Lower leg skin (tissue), 3 donors: ENCODE data around the gene ACTR3.

Experiments
- POLR2A ChIP-seq, 2 donors: fragments of 450-650 bp; IDR thresholded peaks; one replicate each; pipeline ENCODE4 v1.6.1; 2016 to 2017; ENCODE audit warnings: antibody characterized with exemption in 2 of 2, mild to moderate bottlenecking in 1 of 2, moderate library complexity in 1 of 2
- TF ChIP-seq, protein P1 (sequence below), 3 donors: fragments of 450-650 bp; IDR thresholded peaks; one replicate each; pipeline ENCODE4 v1.5.1; 2016; ENCODE audit warnings: antibody characterized with exemption in 3 of 3, mild to moderate bottlenecking in 3 of 3, moderate library complexity in 2 of 3

DNA sequence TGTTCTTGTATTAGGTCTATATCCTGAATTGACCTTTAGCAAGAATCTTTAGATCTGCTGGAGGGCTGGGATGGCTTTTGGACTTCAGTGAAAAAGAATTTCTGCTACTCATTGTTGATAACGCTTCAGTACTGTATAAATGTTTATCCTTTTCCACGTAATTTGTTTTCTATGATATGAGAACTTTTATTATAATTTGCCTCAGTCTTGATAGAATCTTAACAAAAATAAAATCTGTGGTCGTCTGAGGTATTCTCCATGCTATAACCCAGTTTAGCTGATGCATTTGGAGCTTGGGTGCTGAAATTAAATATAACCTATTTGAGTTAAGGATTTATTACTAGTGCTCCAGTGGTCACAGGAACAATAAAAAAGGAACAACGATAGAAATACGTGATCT lies 71.1 kb downstream of the ACTR3 start:
- TF ChIP-seq POLR2A (IDR thresholded peaks at IDR 0.05) = no peak
- TF ChIP-seq, protein P1, sequence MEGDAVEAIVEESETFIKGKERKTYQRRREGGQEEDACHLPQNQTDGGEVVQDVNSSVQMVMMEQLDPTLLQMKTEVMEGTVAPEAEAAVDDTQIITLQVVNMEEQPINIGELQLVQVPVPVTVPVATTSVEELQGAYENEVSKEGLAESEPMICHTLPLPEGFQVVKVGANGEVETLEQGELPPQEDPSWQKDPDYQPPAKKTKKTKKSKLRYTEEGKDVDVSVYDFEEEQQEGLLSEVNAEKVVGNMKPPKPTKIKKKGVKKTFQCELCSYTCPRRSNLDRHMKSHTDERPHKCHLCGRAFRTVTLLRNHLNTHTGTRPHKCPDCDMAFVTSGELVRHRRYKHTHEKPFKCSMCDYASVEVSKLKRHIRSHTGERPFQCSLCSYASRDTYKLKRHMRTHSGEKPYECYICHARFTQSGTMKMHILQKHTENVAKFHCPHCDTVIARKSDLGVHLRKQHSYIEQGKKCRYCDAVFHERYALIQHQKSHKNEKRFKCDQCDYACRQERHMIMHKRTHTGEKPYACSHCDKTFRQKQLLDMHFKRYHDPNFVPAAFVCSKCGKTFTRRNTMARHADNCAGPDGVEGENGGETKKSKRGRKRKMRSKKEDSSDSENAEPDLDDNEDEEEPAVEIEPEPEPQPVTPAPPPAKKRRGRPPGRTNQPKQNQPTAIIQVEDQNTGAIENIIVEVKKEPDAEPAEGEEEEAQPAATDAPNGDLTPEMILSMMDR (IDR thresholded peaks at IDR 0.05) = no peak
